ENCODE results near the gene RUNDC3A.
"Not testable (repeated sequence)": the region's sequence is repeated elsewhere in the genome, so short reads cannot be mapped to it uniquely, and the experiment has no call there.

The RUNDC3A gene

GRCh38 chr17:44318077-44318892 lies 9.9 kb downstream of the RUNDC3A start:
- no peak for DNase-seq (ENCODE audit: low read depth)

- no peak for DNase-seq (ENCODE audit: low read depth)
These were observed 11.7 kb downstream of the RUNDC3A start for GRCh38 chr17:44320066-44320465.

GRCh38 chr17:44321246-44322120 lies 13.1 kb downstream of the RUNDC3A start:
- DNase-seq (ENCODE audit: low read depth): no peak

- DNase-seq (ENCODE audit: low read depth): no peak
These were observed 14.0 kb downstream of the RUNDC3A start for GRCh38 chr17:44322236-44322895.

- no peak for DNase-seq (ENCODE audit: low read depth)
These were observed 15.1 kb downstream of the RUNDC3A start for GRCh38 chr17:44323359-44324091.

- DNase-seq (ENCODE audit: low read depth): no peak
These were observed 15.7 kb downstream of the RUNDC3A start for GRCh38 chr17:44324092-44324570.

- DNase-seq (ENCODE audit: low read depth): peak; percentile 91
These were observed 16.3 kb downstream of the RUNDC3A start, which contains the start of gene SLC25A39 for GRCh38 chr17:44324571-44325275. SLC25A39 (minus strand) TSS chr17:44324823; CDS start chr17:44323562, 1,261 bp downstream.

- DNase-seq (ENCODE audit: low read depth): peak; percentile 88
These were observed 18.6 kb downstream of the RUNDC3A start for GRCh38 chr17:44326861-44327444.

- no peak for DNase-seq (ENCODE audit: low read depth)
These were observed 19.5 kb downstream of the RUNDC3A start for GRCh38 chr17:44327715-44328449.

GRCh38 chr17:44329516-44329915 lies 21.1 kb downstream of the RUNDC3A start:
- DNase-seq (ENCODE audit: low read depth): not testable (repeated sequence)

GRCh38 chr17:44330263-44330662 lies 21.9 kb downstream of the RUNDC3A start:
- not testable (repeated sequence) for DNase-seq (ENCODE audit: low read depth)

GRCh38 chr17:44331249-44331760 lies 22.9 kb downstream of the RUNDC3A start:
- DNase-seq (ENCODE audit: low read depth): peak; percentile 52

GRCh38 chr17:44333371-44333770 lies 25.0 kb downstream of the RUNDC3A start:
- DNase-seq (ENCODE audit: low read depth): no peak

GRCh38 chr17:44334315-44334714 lies 25.9 kb downstream of the RUNDC3A start:
- DNase-seq (ENCODE audit: low read depth): no peak

GRCh38 chr17:44334727-44335126 lies 26.3 kb downstream of the RUNDC3A start:
- DNase-seq (ENCODE audit: low read depth): no peak

GRCh38 chr17:44335564-44335963 lies 27.2 kb downstream of the RUNDC3A start:
- no peak for DNase-seq (ENCODE audit: low read depth)

GRCh38 chr17:44335968-44336367 lies 27.6 kb downstream of the RUNDC3A start:
- no peak for DNase-seq (ENCODE audit: low read depth)

- DNase-seq (ENCODE audit: low read depth): no peak
These were observed 30.3 kb downstream of the RUNDC3A start for GRCh38 chr17:44338702-44339101.

- DNase-seq (ENCODE audit: low read depth): not testable (repeated sequence)
These were observed 32.2 kb downstream of the RUNDC3A start for GRCh38 chr17:44340553-44340952.
